GM12878 (cell line): ENCODE data around the gene CCL14.

Experiments
- CTCF ChIP-seq, 3 experiments: IDR thresholded peaks in 2 of 3; conservative IDR thresholded peaks in 1 of 3; 2 replicates each; pipeline ENCODE4 v1.5.1; 2011; ENCODE audit warnings: low read depth in 3 of 3, low read length in 3 of 3, mild to moderate bottlenecking in 3 of 3, control low read depth in 2 of 3, moderate library complexity in 2 of 3, inconsistent platforms in 1 of 3, mixed read lengths in 1 of 3; ENCODE audit not compliant: control insufficient read depth in 2 of 3, insufficient read depth in 1 of 3; ENCODE audit errors: extremely low read depth in 1 of 3
- SMAD5 ChIP-seq: IDR thresholded peaks from 2 replicates; pipeline ENCODE4 v1.6.1; 2016; ENCODE audit warnings: antibody characterized with exemption, low read depth
- SP1 ChIP-seq: IDR thresholded peaks from one replicate; pipeline ENCODE4 v1.6.1; 2011; ENCODE audit warnings: low read depth, low read length
- ZSCAN29 ChIP-seq: fragments of 450-650 bp; IDR thresholded peaks from 2 replicates; pipeline ENCODE4 v1.6.1; 2017; ENCODE audit warnings: mild to moderate bottlenecking, moderate library complexity

DNA sequence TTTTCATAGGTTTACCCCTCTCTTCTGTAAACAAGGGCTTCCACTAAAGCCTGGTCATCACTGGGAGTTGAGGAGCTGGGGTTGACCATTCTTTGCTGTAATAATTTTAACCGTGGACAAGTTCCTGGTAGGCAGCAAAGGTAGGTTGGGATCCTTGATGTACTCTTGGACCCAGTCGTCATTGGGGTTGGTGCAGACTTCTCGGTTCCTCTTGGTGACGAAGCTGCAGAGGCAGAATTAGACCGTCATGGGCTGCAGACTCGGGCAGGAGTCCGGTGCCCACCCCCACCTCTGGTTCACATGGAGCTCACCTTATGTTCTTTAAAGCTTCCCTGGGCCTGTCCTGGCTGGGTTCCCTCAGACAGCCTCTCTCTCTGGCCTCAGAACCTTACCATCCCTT is 9.0 kb downstream of the CCL14 start:
- TF ChIP-seq CTCF (IDR thresholded peaks at IDR 0.05 in 2 of 3, conservative IDR thresholded peaks at IDR 0.05 in 1 of 3; ENCODE audit: control insufficient read depth in 2 of 3, extremely low read depth in 1 of 3, insufficient read depth in 1 of 3, low read depth in 3 of 3, low read length in 3 of 3) (no peak), ZSCAN29 (no peak), SP1 (no peak), SMAD5 (no peak)
